Aorta (tissue), 5 donors: ENCODE measurements around the gene KNDC1. TPM values are rescaled to one million over a fixed set of nuclear protein-coding genes. Genes with fewer than 3 reads are reported as not detected.
A peak's percentile ranks its signal among the peaks of the same experiment; 100 is the strongest.

Source experiments
- ATAC-seq: fragments of 200-7000 bp; cut with Tn5 transposase; one replicate; pipeline ENCODE4 v1.9.1; 2022; ENCODE audit warnings: moderate library complexity; ENCODE audit not compliant: low FRiP score
- DNase-seq, 2 donors: peaks; one replicate each; pipeline ENCODE4 v3.0.0-alpha.2; 2020
- H3K27ac ChIP-seq, 2 donors: one replicate each; pipeline ENCODE4 v1.5.1; 2013; ENCODE audit warnings: low read length in 2 of 2, mild to moderate bottlenecking in 2 of 2, moderate library complexity in 2 of 2, control low read depth in 1 of 2, inconsistent platforms in 1 of 2, low read depth in 1 of 2
- H3K27me3 ChIP-seq, 2 donors: one replicate each; pipeline ENCODE4 v1.6.1; 2013; ENCODE audit warnings: control low read depth in 1 of 2, low read length in 1 of 2, mild to moderate bottlenecking in 1 of 2, moderate library complexity in 1 of 2; ENCODE audit not compliant: insufficient read depth in 2 of 2, control insufficient read depth in 1 of 2
- H3K36me3 ChIP-seq, 2 donors: one replicate each; pipeline ENCODE4 v1.6.1; 2013; ENCODE audit warnings: control low read depth in 1 of 2, low read length in 1 of 2, mild to moderate bottlenecking in 1 of 2; ENCODE audit not compliant: insufficient read depth in 2 of 2, control insufficient read depth in 1 of 2
- H3K4me1 ChIP-seq, 2 donors: one replicate each; pipeline ENCODE4 v1.6.1; 2013; ENCODE audit warnings: low read length in 2 of 2, control low read depth in 1 of 2, mild to moderate bottlenecking in 1 of 2, moderate library complexity in 1 of 2; ENCODE audit not compliant: insufficient read depth in 2 of 2, control insufficient read depth in 1 of 2
- H3K4me3 ChIP-seq, 2 donors: one replicate each; pipeline ENCODE4 v1.5.1; 2013; ENCODE audit warnings: low read length in 2 of 2, control low read depth in 1 of 2, mild to moderate bottlenecking in 1 of 2
- H3K9me3 ChIP-seq: one replicate; pipeline ENCODE4 v1.6.1; 2013; ENCODE audit warnings: mild to moderate bottlenecking, low read length; ENCODE audit not compliant: control insufficient read depth
- WGBS, 2 donors: extraction: QIAGEN DNeasy Blood & Tissue Kit; methylation state at CpG; one replicate each; pipeline ENCODE4 v1.1.7; 2013; 5-methylcytosine and 5-hydroxymethylcytosine counted together
- intact Hi-C, 2 donors: fragments of 100-400 bp; cut with DNase I; formaldehyde crosslinking; loops; one replicate each; pipeline versions ENCODE4 v1.14.2 to v1.15.0; 2022
- polyA plus RNA-seq, 2 donors: library from polyadenylated mRNA; stranded (reverse); fragments of 200-250 nt; gene quantifications; one replicate each; pipeline ENCODE4 v1.2.3, GENCODE V29; 2013
- total RNA-seq, 2 donors: library from RNA; stranded (reverse); fragmentation: NEBNext Ultra II Directional; extraction: Animal tissue kit (Norgen Biotek cat#: 25700); gene quantifications; one replicate each; pipeline ENCODE4 v1.2.1, GENCODE V29; 2021
- donor health status: healthy with polysubstance abuse.
- donor health status: Bipolar disorder and iron deficiency.
- donor health status: DM: no; HTN: no; CAD: no.
- donor health status: DM: no; HTN: no; CAD: no.
- donor health status: DM: yes; HTN: yes; CAD: no.

KNDC1 gene
- total and polyA plus RNA-seq, 4 donors: 0.05 to 0.36 (median 0.19) TPM

- WGBS, 2 donors: 91 to 92% methylated on average over 38 of the region's 38 CpGs
- intact Hi-C loops: no loop called here
These were observed 28.1 kb downstream of the KNDC1 start for GRCh38 chr10:133187906-133188681.

GRCh38 chr10:133189256-133189655 is 29.2 kb downstream of the KNDC1 start:
- Histone ChIP-seq H3K36me3 (no peaks in the 10 kb centered on the region), H3K27me3 (no peaks in the 10 kb centered on the region), H3K9me3 (peaks cover 2% of the 10 kb centered on the region), H3K4me3 (no peak overlapping the region), H3K4me1 (no peaks in the 10 kb centered on the region), H3K27ac (no peak overlapping the region)
- ATAC-seq: peak; percentile 39
- WGBS, 2 donors: 82 to 89% methylated on average over 22 of the region's 22 CpGs
- DNase-seq: no peak
- intact Hi-C loops: no loop called here

More at GRCh38 chr10:133187906-133188681, 28.1 kb downstream of the KNDC1 start:
- H3K9me3 ChIP-seq: peaks cover 2% of the 10 kb centered on the region
- ATAC-seq (peak; percentile 33), DNase-seq (no peak)
- no peak overlapping the region for H3K27ac ChIP-seq
- no peak overlapping the region for H3K4me3 ChIP-seq
- no peaks in the 10 kb centered on the region for H3K4me1 ChIP-seq
- no peaks in the 10 kb centered on the region for H3K27me3 ChIP-seq
- no peaks in the 10 kb centered on the region for H3K36me3 ChIP-seq

- intact Hi-C loops: no loop called here
- Histone ChIP-seq H3K27ac (no peak overlapping the region), H3K27me3 (no peaks in the 10 kb centered on the region), H3K4me1 (no peaks in the 10 kb centered on the region), H3K9me3 (peaks cover 2% of the 10 kb centered on the region), H3K36me3 (no peaks in the 10 kb centered on the region), H3K4me3 (no peak overlapping the region)
- DNase-seq: no peak
- 76 to 85% methylated on average over 14 of the region's 14 CpGs for WGBS, 2 donors
- no peak for ATAC-seq
These were observed 29.7 kb downstream of the KNDC1 start for GRCh38 chr10:133189726-133190125.

GRCh38 chr10:133190225-133190624 is 30.2 kb downstream of the KNDC1 start:
- ATAC-seq (no peak), DNase-seq (no peak)
- no peaks in the 10 kb centered on the region for H3K27me3 ChIP-seq
- 95 to 98% methylated on average over 10 of the region's 10 CpGs for WGBS, 2 donors
- H3K4me3 ChIP-seq: no peak overlapping the region
- intact Hi-C loops: no loop called here
- H3K27ac ChIP-seq: no peak overlapping the region
- H3K9me3 ChIP-seq: peaks cover 2% of the 10 kb centered on the region
- H3K36me3 ChIP-seq: no peaks in the 10 kb centered on the region
- H3K4me1 ChIP-seq: no peaks in the 10 kb centered on the region

GRCh38 chr10:133191651-133192050 is 31.6 kb downstream of the KNDC1 start:
- Histone ChIP-seq H3K27me3 (no peaks in the 10 kb centered on the region), H3K9me3 (peaks cover 2% of the 10 kb centered on the region), H3K4me1 (no peaks in the 10 kb centered on the region), H3K27ac (no peak overlapping the region), H3K4me3 (no peak overlapping the region), H3K36me3 (no peaks in the 10 kb centered on the region)
- WGBS, 2 donors: 90 to 93% methylated on average over 4 of the region's 4 CpGs
- ATAC-seq: no peak
- DNase-seq: no peak
- intact Hi-C loops: no loop called here

GRCh38 chr10:133194151-133194550 is 34.1 kb downstream of the KNDC1 start:
- Histone ChIP-seq H3K9me3 (peaks cover 2% of the 10 kb centered on the region), H3K4me1 (no peaks in the 10 kb centered on the region), H3K27ac (no peak overlapping the region), H3K27me3 (no peaks in the 10 kb centered on the region), H3K4me3 (no peak overlapping the region), H3K36me3 (no peaks in the 10 kb centered on the region)
- ATAC-seq: no peak
- intact Hi-C loops: no loop called here
- no peak for DNase-seq
- WGBS, 2 donors: 83 to 84% methylated on average over 4 of the region's 4 CpGs

- Histone ChIP-seq H3K9me3 (peaks cover 2% of the 10 kb centered on the region), H3K27me3 (no peaks in the 10 kb centered on the region), H3K27ac (no peak overlapping the region), H3K36me3 (no peaks in the 10 kb centered on the region), H3K4me3 (no peak overlapping the region), H3K4me1 (no peaks in the 10 kb centered on the region)
- DNase-seq (no peak), ATAC-seq (no peak)
- intact Hi-C loops: no loop called here
- WGBS, 2 donors: 87 to 92% methylated on average over 19 of the region's 19 CpGs
These were observed 35.1 kb downstream of the KNDC1 start for GRCh38 chr10:133195096-133195495.

- ATAC-seq (no peak), DNase-seq (peak in 1 of 2 donors; percentile 21)
- H3K9me3 ChIP-seq: peaks cover 2% of the 10 kb centered on the region
- H3K36me3 ChIP-seq: no peaks in the 10 kb centered on the region
- no peak overlapping the region for H3K27ac ChIP-seq
- H3K4me3 ChIP-seq: no peak overlapping the region
- no peaks in the 10 kb centered on the region for H3K27me3 ChIP-seq
- 93% methylated on average over 23 of the region's 23 CpGs for WGBS, 2 donors
- intact Hi-C loops: no loop called here
- H3K4me1 ChIP-seq: no peaks in the 10 kb centered on the region
These were observed 35.6 kb downstream of the KNDC1 start for GRCh38 chr10:133195611-133196010.

- DNase-seq (no peak), ATAC-seq (no peak)
- 78 to 83% methylated on average over 24 of the region's 24 CpGs for WGBS, 2 donors
- Histone ChIP-seq H3K4me3 (no peak overlapping the region), H3K9me3 (peaks cover 2% of the 10 kb centered on the region), H3K27me3 (no peaks in the 10 kb centered on the region), H3K4me1 (no peaks in the 10 kb centered on the region), H3K36me3 (no peaks in the 10 kb centered on the region), H3K27ac (no peak overlapping the region)
- intact Hi-C loops: no loop called here
These were observed 36.3 kb downstream of the KNDC1 start for GRCh38 chr10:133196221-133196915.
